Stimulated activated naive CD8-positive, alpha-beta T cell treated with anti-CD3 and anti-CD28 coated beads, Interleukin-15, Interleukin-2, amounts not matched to agents 100 ng/mL and 50 ng/mL, for 24 hours (primary cell): ENCODE measurements around the gene RBCK1.
A peak's percentile ranks its signal among the peaks of the same experiment; 100 is the strongest.
"Not testable (repeated sequence)": the region's sequence is repeated elsewhere in the genome, so short reads cannot be mapped to it uniquely, and the experiment has no call there.

Experiments
- H3K27ac Mint-ChIP-seq: one replicate; pipeline ENCODE4 v1.8.0; 2021; ENCODE audit warnings: mild to moderate bottlenecking, mixed read lengths
- H3K27me3 Mint-ChIP-seq: one replicate; pipeline ENCODE4 v1.8.0; 2021; ENCODE audit warnings: mixed read lengths
- H3K36me3 Mint-ChIP-seq: one replicate; pipeline ENCODE4 v1.8.0; 2021; ENCODE audit warnings: low read depth, mixed read lengths
- H3K4me1 Mint-ChIP-seq: one replicate; pipeline ENCODE4 v1.8.0; 2021; ENCODE audit warnings: low read depth, mixed read lengths
- H3K4me3 Mint-ChIP-seq: one replicate; pipeline ENCODE4 v1.8.0; 2021; ENCODE audit warnings: mild to moderate bottlenecking, mixed read lengths
- H3K9me3 Mint-ChIP-seq: one replicate; pipeline ENCODE4 v1.8.0; 2021; ENCODE audit warnings: mixed read lengths

RBCK1 gene

GRCh38 chr20:371755-372542 is 36.1 kb upstream of the RBCK1 start:
- H3K4me1 Mint-ChIP-seq: peaks cover 20% of the 10 kb centered on the region
- no peak overlapping the region for H3K27ac Mint-ChIP-seq
- no peaks in the 10 kb centered on the region for H3K27me3 Mint-ChIP-seq
- no peaks in the 10 kb centered on the region for H3K36me3 Mint-ChIP-seq
- H3K9me3 Mint-ChIP-seq: no peaks in the 10 kb centered on the region
- H3K4me3 Mint-ChIP-seq: no peak overlapping the region

GRCh38 chr20:372543-373082 is 35.5 kb upstream of the RBCK1 start:
- not testable (repeated sequence) for H3K9me3 Mint-ChIP-seq, H3K36me3 Mint-ChIP-seq, H3K4me3 Mint-ChIP-seq, H3K27me3 Mint-ChIP-seq
- Mint-ChIP-seq H3K4me1 (peaks cover 20% of the 10 kb centered on the region), H3K27ac (peak overlapping the region; percentile 42)

GRCh38 chr20:373171-373890 is 34.8 kb upstream of the RBCK1 start:
- Mint-ChIP-seq H3K9me3 (no peaks in the 10 kb centered on the region), H3K4me1 (peaks cover 20% of the 10 kb centered on the region), H3K27me3 (no peaks in the 10 kb centered on the region), H3K4me3 (no peak overlapping the region), H3K27ac (peak overlapping the region; percentile 42), H3K36me3 (no peaks in the 10 kb centered on the region)

DNA sequence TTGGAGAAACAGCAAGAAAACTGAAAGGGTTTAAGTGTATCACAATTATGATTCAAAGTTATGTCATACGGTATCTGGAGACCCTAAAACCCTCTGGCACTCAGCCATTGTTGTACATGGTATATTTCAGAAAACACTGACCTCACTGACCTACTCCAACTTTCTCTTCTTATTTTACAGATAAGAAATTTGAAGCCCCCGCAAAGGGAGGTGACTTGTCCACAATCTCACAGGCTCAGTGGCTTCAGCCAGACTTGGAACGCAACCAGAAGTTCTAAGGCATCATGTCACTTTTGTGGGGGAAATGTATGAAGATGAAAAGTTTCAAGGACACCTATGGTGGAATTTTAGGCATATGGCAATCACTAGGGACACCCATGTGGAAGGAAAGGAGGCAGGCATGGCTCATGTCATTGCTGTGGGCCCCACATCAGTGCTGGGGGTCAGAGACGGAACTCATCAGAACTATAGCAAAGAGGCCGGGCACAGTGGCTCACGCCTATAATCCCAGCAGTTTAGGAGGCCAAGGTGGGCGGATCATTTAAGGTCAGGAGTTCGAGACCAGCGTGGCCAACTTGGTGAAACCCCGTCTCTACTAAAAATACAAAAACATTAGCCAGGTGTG is 32.7 kb upstream of the RBCK1 start:
- H3K9me3 Mint-ChIP-seq: no peaks in the 10 kb centered on the region
- no peaks in the 10 kb centered on the region for H3K27me3 Mint-ChIP-seq
- peaks cover 25% of the 10 kb centered on the region for H3K4me1 Mint-ChIP-seq
- H3K36me3 Mint-ChIP-seq: no peaks in the 10 kb centered on the region
- no peak overlapping the region for H3K4me3 Mint-ChIP-seq
- no peak overlapping the region for H3K27ac Mint-ChIP-seq

- Mint-ChIP-seq H3K4me1 (peaks cover 25% of the 10 kb centered on the region), H3K4me3 (no peak overlapping the region), H3K27me3 (no peaks in the 10 kb centered on the region), H3K9me3 (no peaks in the 10 kb centered on the region), H3K36me3 (no peaks in the 10 kb centered on the region), H3K27ac (no peak overlapping the region)
These were observed 32.0 kb upstream of the RBCK1 start for GRCh38 chr20:376089-376488.

DNA sequence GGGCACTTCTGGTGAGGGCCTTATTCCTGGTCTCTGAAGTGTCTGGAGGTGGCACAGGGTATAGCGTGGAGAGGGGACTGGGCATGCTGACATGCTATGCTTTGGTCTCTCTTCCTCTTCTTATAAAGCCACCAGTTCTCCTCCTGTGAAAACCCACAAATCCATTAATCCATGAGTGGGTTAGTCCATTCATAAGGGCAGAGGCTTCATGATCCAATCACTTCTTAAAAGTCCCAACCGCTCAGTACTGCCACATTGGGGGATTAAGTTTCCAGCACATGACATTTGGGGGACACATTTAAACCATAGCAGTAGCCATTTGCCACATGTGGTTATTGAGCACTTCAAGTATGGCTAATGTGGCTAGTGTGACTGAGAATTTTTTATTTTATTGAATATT is 31.3 kb upstream of the RBCK1 start:
- peaks cover 25% of the 10 kb centered on the region for H3K4me1 Mint-ChIP-seq
- no peaks in the 10 kb centered on the region for H3K27me3 Mint-ChIP-seq
- no peaks in the 10 kb centered on the region for H3K9me3 Mint-ChIP-seq
- H3K36me3 Mint-ChIP-seq: no peaks in the 10 kb centered on the region
- no peak overlapping the region for H3K4me3 Mint-ChIP-seq
- H3K27ac Mint-ChIP-seq: no peak overlapping the region

- H3K27me3 Mint-ChIP-seq, H3K4me3 Mint-ChIP-seq, H3K36me3 Mint-ChIP-seq, H3K27ac Mint-ChIP-seq, H3K9me3 Mint-ChIP-seq: not testable (repeated sequence)
- peaks cover 24% of the 10 kb centered on the region for H3K4me1 Mint-ChIP-seq
These were observed 30.5 kb upstream of the RBCK1 start for GRCh38 chr20:377578-377977.

DNA sequence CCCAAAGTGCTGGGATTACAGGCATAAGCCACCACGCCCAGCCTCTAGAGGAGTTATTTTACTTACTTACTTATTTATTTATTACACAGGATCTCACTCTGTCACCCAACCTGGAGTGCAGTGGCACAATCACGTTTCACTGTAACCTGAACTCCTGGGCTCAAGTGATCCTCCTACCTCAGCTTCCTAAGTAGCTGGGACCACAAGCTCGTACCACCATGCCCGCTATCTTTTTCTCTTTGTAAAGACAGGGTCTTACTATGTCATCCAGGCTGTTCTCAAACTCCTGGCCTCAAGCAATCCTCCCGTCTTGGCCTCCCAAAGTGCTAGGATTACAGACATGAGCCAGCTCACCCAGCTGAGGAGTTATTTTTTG is 29.1 kb upstream of the RBCK1 start:
- Mint-ChIP-seq H3K27ac (no peak overlapping the region), H3K4me3 (no peak overlapping the region), H3K27me3 (no peaks in the 10 kb centered on the region), H3K4me1 (peaks cover 18% of the 10 kb centered on the region), H3K36me3 (peaks cover 4% of the 10 kb centered on the region), H3K9me3 (no peaks in the 10 kb centered on the region)

GRCh38 chr20:380763-381580 is 27.1 kb upstream of the RBCK1 start:
- Mint-ChIP-seq H3K27me3 (no peaks in the 10 kb centered on the region), H3K9me3 (no peaks in the 10 kb centered on the region), H3K27ac (peak overlapping the region; percentile 92), H3K4me1 (peaks cover 20% of the 10 kb centered on the region), H3K4me3 (peak overlapping the region; percentile 87), H3K36me3 (peaks cover 15% of the 10 kb centered on the region)

DNA sequence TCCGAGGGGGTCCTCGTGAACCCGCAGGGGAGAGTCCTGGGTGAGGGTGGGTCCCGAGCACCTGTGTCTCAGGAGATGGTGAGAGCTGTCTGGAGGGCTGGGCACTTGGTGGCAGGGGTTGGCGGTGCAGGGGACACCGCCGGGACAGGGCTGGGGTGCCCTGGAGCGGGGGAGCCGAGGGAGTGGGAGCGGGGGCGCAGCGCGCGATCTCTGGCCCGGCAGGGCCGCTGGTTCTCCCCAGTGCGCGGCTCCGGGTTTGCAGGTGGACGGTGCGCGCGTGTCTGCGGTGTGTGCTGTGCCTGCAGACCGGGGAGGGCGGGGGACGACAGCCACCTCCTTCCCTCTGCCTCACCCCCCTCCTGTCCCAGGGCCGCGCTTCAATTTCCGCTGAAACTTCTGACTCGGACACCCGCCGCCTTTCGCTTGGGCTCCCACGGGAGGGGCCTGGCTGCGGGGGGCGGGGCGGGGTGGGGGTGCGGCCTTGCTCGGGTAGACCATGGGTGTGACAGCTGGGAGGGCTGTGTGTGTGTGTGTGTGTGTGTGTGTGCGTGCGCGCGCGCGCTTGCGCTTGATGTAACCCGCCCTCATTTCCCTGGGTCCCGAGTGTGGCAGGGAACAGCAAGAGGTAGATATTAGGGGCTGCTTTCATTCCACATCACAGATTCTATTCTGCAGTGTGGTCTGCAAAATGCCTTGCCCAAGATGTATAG is 26.4 kb upstream of the RBCK1 start:
- Mint-ChIP-seq H3K27me3 (no peaks in the 10 kb centered on the region), H3K4me1 (peaks cover 20% of the 10 kb centered on the region), H3K4me3 (peak overlapping the region; percentile 81), H3K36me3 (peaks cover 17% of the 10 kb centered on the region), H3K27ac (peak overlapping the region; percentile 72), H3K9me3 (no peaks in the 10 kb centered on the region)

DNA sequence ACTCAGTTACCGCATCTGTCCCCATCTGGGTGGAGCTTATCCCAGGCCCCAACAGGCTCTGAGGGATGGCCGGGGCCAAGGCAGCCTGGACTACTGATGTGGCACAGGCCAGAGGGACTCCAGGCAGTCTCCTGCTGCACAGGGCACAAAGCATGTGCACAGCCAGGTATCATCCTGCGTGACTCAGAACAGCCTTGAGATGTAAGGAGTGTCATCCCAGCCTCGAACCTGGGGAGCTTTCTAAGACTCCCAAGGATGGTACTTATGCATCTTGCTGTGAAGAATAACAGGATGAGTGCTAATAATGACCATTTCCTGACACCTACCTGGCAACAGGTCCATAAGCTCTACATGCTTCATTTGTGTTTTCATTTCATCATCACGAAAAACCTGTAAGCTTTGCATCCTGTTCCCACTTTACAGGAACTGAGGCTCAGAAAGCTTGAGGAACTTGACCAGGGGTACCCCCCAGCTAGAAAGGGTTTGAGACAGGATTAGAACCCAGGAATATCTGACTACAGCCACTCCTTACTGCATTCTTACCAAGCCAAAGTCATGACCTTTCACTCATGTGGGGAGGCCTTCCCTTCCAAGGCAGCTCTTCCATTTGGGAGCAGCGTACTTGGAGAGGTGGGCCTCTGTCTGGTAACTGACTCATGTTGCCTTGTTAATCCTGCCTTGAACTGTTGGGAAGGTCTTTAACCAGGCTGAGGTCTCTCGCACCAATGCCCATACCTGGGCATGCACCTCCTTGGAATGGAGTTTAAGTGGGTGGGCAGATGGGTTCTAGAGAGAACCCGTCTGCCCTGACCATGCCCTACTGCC is 25.6 kb upstream of the RBCK1 start:
- Mint-ChIP-seq H3K27ac (peak overlapping the region; percentile 72), H3K36me3 (peaks cover 20% of the 10 kb centered on the region), H3K27me3 (no peaks in the 10 kb centered on the region), H3K4me1 (peaks cover 20% of the 10 kb centered on the region), H3K9me3 (no peaks in the 10 kb centered on the region), H3K4me3 (peak overlapping the region; percentile 81)

DNA sequence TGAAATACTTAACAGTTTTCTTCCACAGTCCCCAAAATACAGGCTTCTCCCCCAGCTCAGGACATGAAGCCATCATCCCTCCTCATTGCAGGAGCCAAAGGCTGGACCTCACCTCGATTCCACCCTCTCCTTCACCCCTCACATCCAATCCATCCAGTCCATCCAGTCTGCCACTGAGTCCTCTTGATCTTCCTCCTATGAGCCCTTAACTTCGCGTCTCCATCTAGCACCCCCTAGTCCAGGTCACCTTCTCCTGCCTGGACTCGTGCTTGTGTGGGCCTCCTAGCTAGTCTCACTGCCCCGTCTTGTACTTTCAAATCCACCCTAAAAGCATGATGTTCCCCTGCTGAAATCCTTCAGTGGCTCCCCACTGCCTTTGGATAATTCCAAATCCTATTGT is 24.2 kb upstream of the RBCK1 start:
- Mint-ChIP-seq H3K36me3 (peaks cover 34% of the 10 kb centered on the region), H3K27me3 (no peaks in the 10 kb centered on the region), H3K4me1 (peaks cover 20% of the 10 kb centered on the region), H3K27ac (peak overlapping the region; percentile 34), H3K4me3 (no peak overlapping the region), H3K9me3 (no peaks in the 10 kb centered on the region)

DNA sequence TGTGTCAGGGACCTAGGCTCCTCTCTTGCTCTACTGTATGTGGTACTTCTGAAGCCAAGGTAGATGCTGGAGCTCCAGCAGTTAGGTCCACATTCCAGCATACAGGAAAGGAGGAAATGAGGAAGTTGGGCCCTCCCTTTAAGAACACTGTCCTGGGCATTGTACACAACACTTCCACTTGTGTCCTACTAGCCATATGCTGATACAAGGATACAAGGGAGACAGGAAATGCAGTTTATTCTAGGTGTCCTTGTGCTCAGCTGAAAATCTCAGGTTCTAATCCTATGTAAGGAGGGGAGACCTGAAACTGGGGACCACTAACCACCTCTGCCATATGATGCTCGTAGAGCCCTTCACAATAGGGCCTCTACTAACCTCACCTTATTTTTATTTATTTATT is 23.4 kb upstream of the RBCK1 start:
- Mint-ChIP-seq H3K4me1 (peaks cover 19% of the 10 kb centered on the region), H3K27me3 (no peaks in the 10 kb centered on the region), H3K36me3 (peaks cover 41% of the 10 kb centered on the region), H3K4me3 (no peak overlapping the region), H3K9me3 (no peaks in the 10 kb centered on the region), H3K27ac (no peak overlapping the region)
